ENCODE data around the gene MYOM1.

GRCh38 chr18:3235846-3236245 lies 16.1 kb upstream of the MYOM1 start:
- TF ChIP-seq CTCF (IDR thresholded peaks at IDR 0.05; ENCODE audit: extremely low read depth in 1 of 2, insufficient read depth in 1 of 2, low read depth in 1 of 2, low read length in 2 of 2) (no peak), POLR2A (IDR thresholded peaks at IDR 0.05; ENCODE audit: low read depth, low read length) (no peak), MYC (IDR thresholded peaks at IDR 0.05; ENCODE audit: low read depth, low read length) (no peak)
